HG03520 (cell line): ENCODE results near the gene MAGOH.

ENCODE experiments used
- ATAC-seq: cut with Tn5 transposase; IDR thresholded peaks from one replicate; pipeline ENCODE4 v1.9.1; 2021; ENCODE audit warnings: mild to moderate bottlenecking, moderate library complexity; ENCODE audit not compliant: unreplicated experiment

Gene MAGOH

DNA sequence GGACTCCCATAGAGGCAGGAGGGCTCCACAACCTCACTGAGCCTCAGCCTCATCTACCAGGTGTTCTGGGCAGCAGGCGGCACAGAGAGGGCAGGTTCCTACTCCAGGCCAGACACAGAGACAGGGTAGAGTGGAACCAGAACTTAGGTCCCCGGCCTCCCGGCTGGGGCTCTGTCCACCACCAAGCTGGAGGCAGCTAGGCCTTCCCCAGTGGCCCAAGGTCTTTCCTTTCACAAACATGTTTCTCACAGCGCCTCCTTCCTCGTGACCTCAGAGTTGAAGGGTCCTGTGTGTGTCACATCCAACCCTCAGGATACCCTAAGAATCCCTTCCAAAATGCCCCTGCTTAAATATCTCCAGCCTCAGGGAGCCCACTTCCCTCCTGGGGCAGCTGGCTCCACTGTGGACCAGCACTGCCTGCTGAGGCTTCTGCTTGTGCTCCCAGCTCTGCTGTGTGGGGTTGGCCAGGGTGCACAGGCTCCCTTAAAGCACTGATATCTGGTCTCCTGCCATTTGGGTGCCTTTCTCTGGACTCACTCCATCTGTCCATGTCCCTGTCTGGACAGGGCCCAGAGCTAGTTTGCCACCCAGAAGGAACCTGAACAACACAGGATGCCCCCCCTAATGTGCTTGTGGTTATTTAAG is 33.2 kb upstream of the MAGOH start:
- no peak for ATAC-seq

DNA sequence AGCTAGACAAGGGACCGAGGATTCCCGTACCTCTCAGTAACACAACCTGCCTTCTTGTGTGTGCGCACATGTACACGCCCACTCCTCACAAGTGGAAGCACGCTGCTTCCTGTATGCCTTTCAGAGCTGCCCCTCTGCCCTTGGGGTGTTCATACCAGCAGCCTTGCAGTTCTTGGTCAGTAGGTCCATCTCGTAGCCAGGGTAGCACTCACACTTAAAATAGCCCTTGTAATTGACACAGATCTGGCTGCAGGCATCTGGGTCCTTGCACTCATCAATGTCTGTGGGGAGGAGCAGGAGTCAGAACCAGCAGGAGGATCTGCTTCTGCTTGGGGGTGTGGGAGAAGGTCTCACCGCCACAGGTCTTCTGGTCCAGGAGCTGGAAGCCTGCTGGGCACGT is 32.6 kb upstream of the MAGOH start:
- no peak for ATAC-seq

DNA sequence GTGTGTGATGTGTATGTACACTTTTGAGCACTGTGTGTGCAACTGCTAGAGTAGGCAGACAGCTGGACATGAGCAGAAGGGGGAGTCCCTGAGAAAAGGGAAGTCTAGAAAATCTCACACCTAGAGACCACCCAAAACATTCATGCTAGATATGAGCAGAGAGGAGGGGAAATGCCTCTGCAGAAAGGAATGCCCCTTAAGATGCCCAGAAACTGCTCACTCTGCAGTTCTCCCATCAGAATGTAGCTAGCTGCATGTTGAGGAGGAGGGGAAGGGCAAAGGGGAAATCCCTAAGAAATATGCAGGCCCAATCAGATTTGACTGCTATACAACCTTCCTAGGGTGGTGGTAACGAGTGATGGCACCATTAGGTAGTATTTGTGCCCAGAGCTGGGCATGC is 31.8 kb upstream of the MAGOH start:
- no peak for ATAC-seq

DNA sequence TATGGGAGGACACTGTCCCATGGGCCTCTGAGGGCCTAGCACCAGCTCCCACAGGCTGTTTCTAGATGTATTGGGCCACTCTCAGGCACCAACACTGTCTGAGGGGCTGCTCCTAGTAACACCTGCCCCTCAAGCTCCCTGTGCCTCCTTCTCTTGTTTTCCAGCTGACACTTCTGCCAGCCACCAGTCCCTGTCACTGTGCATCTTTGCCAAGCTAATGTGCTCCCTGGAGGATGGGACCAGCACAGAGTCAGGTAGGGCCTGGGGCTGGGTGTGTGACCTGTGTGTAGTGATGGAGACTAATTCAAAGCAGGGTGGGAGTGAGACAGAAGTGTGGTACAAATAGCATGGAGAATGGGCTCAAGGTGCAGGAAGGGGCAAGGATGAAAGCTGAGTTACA is 29.4 kb upstream of the MAGOH start:
- no peak for ATAC-seq

DNA sequence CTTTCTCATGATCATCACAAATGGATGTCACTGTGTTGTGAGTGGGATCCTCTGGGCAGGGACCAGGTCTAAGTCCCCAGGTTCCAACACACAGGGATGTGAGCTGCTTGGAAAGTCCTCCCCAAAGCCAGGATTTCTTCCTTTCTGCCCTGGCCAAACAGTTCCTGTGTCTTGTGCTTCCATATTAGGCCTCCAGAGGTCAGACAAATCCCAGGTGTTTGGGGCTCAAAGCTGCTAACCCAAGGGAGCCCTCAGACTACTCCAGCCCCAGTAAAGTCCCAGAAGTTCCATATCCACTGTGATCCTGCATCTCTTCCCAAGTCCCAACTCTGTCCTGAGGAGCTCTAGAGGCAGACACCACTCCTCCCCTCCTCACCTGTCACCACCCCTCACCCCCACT is 27.7 kb upstream of the MAGOH start:
- no peak for ATAC-seq

DNA sequence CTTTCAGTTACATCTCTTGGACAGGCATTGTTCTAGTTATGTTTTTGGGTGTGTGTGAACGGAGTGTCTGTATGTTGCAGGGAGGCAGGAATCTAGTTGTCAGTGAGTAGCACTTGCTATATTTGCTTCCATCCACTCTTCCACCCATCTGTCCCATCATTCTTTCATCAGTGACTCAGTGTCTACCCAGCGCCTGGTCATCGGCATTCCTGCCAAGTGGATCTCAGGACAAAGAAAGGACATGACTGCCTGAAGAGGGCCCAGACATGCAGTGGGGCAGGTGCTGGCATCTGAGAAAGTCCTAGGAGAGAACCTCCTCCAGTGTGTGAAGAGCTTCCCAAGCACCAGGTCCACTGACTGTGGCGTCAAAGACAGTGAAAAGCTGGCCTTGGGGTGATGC is 27.3 kb upstream of the MAGOH start:
- no peak for ATAC-seq

DNA sequence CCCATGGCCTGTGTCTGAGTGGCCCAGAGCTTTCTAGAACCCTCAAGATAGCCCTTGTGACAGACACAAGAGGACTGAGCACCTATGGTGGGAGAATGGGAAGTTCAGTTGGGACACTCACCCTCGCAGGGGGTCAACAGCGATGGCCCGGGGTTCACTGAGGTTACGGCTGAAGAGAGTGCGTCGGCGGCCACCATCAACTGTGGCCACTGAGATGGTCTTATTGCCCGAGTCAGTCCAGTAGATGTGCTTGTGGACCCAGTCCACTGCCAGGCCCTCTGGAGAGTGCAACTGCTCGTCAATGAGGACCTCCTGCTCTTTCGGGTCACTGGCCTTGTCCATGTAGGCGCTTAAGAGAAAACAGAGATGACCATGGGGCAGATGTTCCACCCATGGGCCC is 25.7 kb upstream of the MAGOH start:
- no peak for ATAC-seq

DNA sequence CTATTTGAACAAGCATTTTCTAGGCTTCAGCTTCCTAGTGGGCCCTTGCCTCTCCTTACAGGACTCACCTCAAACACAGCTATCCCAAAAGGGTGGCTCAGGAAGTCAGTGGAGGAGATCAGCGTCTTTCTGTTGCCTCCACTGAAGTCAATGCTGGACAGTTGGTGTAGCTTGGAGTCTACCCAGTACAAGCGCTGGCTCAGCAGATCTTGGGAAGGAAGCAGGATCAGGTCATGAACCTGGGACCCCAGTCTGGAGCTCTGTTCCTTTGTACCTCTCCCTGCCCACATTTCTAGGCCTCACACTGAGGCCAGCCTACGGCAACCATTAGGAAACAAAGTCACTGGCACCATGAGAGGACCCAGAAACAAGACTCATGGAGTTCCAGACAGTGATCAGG is 23.7 kb upstream of the MAGOH start:
- no peak for ATAC-seq

DNA sequence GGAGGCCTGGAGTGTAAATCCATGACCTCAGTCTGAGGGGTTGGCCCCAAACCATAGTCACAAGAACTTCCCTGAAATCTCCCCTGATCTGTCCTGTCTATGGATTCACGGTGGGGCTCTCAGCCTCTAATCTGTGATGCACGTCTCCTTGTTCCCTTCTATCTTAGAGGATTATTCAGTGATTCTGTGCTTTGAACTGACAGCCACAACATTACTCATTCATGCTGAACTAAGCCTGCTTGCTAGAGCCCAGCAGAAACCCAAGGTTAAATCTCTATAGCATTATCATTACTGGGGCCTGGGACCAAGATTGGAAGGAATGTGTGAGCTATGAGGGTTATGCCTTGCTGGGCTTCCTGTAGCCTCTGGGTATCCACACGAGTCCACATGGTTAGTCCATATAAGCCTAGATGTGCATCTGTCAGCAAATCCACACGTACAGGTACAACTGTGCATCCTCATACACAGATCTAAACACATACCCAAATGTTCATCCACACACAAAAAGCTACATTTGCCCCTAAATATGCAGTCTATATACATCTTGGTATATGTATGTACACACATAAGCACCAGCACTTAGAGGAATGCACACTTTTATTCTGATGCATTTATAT is 22.4 kb upstream of the MAGOH start:
- no peak for ATAC-seq

DNA sequence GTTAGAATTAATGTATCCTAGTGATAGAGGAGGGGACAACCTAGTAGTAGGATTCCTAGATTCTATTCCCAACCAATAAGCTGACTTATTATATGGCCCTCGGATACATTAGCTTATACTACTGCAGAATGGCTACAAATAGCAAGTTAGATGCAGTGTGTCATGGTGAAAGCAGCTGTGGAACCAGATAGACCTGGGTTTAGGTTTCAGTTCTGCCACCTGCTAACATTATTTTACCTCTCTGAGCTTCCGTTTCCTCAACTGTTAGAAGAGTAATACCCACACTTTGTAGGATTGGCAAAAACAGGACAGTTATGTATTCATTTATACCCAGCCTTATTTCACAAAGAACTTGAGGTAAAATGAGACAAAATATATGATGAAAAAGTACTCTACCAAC is 21.6 kb upstream of the MAGOH start:
- peak; percentile 76 for ATAC-seq

DNA sequence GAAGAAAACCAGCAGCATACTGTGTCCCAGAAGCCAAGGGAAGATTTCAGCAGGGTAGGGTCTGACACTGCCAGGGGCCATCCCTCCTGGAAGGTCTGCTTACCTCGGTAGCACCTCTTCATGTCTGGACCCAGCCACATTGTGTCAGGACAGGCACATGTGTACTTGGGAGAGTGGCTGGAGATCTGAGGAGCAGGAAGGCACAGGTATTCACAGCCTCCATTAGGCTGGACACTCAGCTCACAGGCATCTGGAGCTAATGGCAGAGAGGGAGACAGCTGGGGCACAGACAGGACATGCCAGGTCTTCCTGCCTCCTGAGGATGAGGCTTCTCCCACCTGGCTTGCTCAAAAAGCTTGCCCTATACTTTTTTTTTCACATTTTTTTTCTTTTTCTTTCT is 19.9 kb upstream of the MAGOH start:
- ATAC-seq = no peak

DNA sequence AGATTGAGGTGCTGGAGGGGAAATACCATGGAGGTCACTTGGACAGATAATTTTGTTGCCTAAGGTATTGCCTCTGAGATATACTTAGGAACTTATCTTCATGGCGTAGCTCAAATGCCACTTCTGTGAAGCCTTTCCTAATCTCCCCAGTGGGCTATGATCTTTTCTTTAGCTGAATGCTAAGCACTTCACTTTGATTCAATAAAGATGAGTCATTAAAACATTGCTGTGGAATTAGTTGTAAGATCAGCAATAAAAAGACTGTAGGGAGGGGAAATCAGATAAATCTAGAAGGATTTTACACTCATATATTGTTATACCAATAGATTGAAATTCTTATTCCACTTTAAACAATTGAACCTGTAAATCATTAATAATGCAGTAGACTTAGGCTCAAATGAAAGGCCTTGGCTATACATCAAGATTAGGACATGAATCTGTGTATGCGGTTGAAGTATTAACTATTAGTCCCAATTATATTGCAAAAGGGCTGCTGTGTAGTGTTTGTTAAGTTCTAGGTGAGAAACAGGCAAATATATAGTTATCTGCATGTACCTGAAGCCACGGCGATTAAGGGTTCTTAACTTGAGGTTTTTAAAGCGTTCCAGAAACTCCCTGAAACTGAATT is 19.2 kb upstream of the MAGOH start:
- ATAC-seq = no peak

DNA sequence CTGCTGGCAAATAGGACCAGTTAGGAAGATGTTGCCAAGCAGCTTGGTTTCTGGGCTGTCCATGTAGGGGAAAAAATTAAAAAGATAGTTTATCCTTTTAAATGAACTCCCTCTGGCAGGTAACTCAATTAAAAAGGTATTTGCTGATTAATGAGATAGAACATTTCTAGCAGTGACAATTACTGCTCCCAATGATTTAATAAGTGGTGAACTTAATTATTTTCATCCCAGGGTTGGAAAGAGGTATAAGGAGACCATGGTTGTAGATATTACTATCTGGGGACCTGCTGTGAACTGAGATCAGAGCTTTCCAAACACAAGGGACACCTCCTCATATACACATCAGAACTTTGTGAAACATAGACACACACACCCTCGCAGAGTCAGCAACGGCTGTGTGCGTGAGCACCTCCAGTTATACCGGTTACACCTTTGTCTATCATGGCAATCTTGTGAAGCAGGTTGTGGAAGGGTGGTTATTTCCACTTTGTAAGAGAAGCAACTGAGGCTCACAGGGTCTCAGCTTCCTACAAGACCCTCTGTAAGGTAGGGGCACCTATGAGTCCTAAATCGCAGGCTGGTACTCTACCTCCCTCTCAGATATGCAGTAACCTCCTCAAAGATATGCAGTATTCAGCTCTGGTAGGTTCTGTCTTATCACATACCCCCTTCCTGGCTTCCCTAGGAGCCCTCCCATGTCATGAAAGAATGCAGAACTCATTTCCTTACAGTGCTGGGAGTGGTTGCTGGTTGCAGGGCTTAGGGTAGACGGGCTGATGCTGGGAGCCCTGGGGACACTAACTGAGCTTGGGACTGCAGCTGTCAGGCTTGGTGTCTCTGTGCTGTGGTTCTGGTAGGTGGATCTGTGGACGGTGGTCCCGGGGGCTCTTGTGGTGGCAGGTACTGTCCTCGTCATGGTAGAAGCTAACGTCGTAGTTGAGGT is 18.5 kb upstream of the MAGOH start:
- no peak for ATAC-seq

DNA sequence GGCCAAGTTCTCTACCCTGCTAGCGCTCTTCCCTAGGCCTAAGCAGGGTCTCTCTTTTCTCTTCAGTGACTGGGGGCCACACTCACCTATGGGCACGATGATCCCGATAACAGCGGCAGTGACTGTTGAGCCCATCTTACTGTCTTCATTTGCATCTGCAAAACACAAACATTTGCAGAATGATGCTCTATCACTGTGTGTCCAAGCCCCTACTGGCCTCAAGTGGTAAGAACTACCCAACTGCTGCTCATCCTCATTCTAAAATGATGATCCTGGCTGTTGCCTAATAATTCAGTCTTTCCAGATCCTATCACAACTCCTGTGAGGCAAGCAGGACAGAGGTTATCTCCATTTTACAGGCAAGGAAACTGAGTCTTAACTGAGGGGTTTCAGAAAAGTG is 16.7 kb upstream of the MAGOH start:
- no peak for ATAC-seq

DNA sequence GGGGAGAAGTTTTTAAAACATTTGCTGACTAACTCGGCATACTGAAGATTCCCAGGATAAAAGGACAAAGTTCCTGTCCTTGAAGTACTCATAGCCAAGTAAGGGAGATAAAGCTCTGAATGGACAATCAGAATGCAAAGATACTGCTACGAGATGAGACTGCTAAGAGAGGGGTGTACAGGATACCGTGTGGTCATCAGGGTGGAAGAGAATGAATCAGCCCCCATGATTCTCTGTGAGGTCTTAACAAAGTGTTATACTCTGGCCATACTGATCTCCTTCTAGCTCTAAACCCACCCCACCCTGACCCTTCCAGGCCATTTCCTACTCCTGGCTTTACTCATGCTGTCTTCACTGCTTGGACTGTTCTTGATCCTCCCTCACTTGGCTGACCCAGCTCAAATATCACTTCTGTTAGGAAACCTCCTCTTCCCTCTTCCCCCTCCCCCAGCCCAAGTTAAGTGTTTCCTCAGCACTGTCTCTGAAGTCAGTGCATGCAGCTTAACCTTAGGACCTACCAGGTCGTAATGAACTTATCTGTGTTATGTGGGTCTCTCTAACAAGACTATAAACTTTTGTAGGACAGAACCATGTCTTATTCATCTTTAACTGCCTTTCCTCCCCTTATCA is 15.8 kb upstream of the MAGOH start:
- no peak for ATAC-seq

DNA sequence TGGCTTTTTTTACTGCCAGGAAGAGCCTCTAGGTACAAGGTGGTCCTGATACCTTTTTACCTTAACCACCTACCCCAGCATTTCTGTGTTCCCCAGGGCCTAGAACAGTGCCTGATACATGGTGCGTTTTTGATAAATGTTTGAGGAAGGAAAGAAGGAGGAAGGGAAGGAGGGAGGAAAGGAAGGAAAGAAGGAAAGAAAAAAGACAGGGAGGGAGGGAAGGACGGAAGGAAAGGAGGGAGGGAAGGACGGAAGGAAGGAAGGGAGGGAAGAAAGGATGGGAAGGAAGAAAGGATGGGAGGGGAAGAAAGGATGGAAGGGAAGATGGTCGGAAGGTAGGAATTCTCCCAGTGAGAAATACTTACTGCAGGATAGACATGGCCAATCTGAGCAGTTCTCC is 12.0 kb upstream of the MAGOH start:
- no peak for ATAC-seq

DNA sequence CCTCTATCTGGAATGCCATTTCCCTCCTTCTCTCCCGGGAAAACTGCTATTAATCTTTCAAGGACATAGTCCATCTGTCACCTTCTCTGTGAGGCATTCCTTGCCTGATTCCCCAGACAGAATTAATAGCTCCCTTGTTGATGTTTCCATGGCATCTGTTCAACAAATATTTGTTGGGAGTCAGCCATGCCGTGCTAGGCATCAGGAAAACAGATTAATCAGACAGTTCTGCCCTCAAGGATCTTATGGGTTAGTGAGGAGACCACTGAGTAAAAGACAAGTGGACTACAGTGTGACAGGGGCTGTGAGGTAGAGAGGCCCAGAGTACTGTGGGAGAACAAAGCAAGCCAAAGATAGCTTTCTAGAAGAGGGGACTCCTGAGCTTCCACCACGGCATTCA is 11.4 kb upstream of the MAGOH start:
- ATAC-seq = no peak

DNA sequence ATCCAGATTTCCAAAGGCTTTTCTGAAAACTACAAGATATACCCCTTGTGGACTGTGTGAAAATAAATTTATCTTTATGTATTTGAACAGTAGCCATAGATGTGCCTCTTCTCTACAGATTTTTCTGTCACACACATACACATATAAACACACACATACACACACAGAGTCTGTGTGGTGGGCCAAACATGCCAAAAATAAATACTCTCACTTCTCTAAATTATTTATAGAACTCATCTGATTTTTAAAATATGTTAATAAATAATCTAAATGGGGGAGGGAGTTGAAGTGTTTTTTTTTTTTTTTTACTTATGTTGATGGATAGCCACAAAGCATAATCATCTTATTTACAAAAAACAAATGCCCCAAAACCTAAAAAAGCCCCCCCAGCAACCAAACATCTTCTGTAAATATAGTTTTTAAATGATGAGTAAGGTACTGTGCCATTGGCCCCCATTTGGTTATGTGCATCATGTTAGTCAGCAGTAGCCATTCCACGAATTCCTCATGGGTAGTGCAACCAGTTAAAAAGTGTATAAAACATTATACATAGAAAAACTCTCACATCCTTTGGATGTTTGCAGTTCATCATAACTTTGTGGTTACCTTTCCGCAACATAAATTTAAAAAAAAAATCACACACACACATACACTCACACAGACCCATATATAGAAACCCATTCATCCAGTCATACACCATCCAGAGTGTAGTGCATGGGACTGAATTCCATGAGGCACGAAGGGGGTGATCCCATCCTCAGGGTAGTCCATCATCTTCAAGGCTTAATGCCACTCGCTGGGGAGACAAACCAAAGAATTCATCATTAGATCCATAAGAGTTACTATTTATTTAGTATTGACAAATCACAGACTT is 8.2 kb upstream of the MAGOH start:
- no peak for ATAC-seq

DNA sequence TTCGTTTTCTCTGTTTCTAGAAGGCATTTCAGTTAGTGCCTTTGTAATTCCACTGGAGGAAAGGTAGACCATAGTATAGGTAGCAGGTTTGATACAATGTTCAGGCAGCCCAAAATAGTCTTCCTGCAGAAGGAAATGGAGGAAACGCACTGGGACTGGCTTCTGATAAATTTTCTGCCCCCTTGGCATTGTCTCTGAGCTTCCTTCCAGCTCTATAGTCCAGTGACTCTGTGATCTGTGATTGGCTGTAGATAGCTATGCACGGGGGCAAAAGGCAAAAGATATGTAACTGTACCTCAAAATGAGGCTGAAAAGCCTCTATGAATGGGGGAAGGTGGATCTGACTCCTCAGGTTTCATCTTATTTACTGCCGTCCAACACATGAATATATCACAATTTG is 5.8 kb upstream of the MAGOH start:
- ATAC-seq = no peak

DNA sequence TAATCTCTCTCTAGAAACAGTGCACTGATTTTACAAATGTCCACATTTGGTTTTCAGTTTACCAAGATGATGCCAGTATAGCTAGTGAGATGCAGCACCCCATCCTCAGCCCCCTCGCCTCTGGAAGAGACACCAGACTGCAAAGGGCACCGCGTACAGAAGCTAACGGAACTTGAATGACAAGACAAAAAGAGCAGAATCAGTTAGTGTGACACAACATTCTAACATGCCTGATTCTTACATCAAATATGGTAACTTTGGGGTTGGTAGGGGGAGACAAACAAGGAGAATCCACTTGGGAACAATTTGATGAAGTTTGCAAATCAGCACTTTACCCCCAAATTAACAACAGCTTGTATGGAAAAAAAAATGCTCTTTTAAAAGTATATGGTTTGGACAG is 4.1 kb upstream of the MAGOH start:
- ATAC-seq = no peak
